ENCODE data around the gene CEMIP. TPM values are rescaled to one million over a fixed set of nuclear protein-coding genes. Genes with fewer than 3 reads are reported as not detected.

Gene CEMIP
- total and polyA plus RNA-seq, 4 experiments from 2014 or later, result 0.03 to 0.23 (median 0.17) TPM; not detected in 1

GRCh38 chr15:80819001-80819400, 39.8 kb downstream of the CEMIP start:
- Histone ChIP-seq H3K9me3 (ENCODE audit: control insufficient read depth in 1 of 2, low read length in 2 of 2) (no peaks in the 10 kb centered on the region), H3K27me3 (ENCODE audit: insufficient read depth, low read length) (no peaks in the 10 kb centered on the region), H3K4me3 (ENCODE audit: low read length in 2 of 2) (no peak overlapping the region), H3K4me1 (ENCODE audit: insufficient read depth, low read length) (no peaks in the 10 kb centered on the region), H3K27ac (ENCODE audit: low read depth, low read length) (no peak overlapping the region), H3K36me3 (ENCODE audit: insufficient read depth, low read length) (no peaks in the 10 kb centered on the region)
- ChIA-PET POLR2A (ENCODE audit: partially characterized antibody) (no interaction called here), CTCF (ENCODE audit: partially characterized antibody) (no interaction called here)
- no peak overlapping the region for H3K4me3 Mint-ChIP-seq
- peaks cover 8 to 24% of the 10 kb centered on the region in 2 donors for H3K27me3 Mint-ChIP-seq
- intact Hi-C loops (cut with micrococcal nuclease), result no loop called here
- DNase-seq, result no peak
- no peaks in the 10 kb centered on the region for H3K4me1 Mint-ChIP-seq
- H3K27ac Mint-ChIP-seq, result no peak overlapping the region
- H3K9me3 Mint-ChIP-seq, result peaks cover 0 to 2% (median 0%) of the 10 kb centered on the region in 8 donors
- H3K36me3 Mint-ChIP-seq, result no peaks in the 10 kb centered on the region

GRCh38 chr15:80820092-80820491, 40.9 kb downstream of the CEMIP start:
- no peak for DNase-seq
- Histone ChIP-seq H3K27me3 (ENCODE audit: insufficient read depth, low read length) (no peaks in the 10 kb centered on the region), H3K4me3 (ENCODE audit: low read length in 2 of 2) (no peak overlapping the region), H3K4me1 (ENCODE audit: insufficient read depth, low read length) (no peaks in the 10 kb centered on the region), H3K27ac (ENCODE audit: low read depth, low read length) (no peak overlapping the region), H3K36me3 (ENCODE audit: insufficient read depth, low read length) (no peaks in the 10 kb centered on the region), H3K9me3 (ENCODE audit: control insufficient read depth in 1 of 2, low read length in 2 of 2) (no peaks in the 10 kb centered on the region)
- no peak overlapping the region for H3K4me3 Mint-ChIP-seq
- CTCF ChIA-PET (ENCODE audit: partially characterized antibody), result interaction anchor here (1.1 kb wide), 1 partner anchor 44 kb away, joined by 3 read pairs; no protein-coding TSS in a partner anchor
- no peaks in the 10 kb centered on the region for H3K36me3 Mint-ChIP-seq
- H3K27ac Mint-ChIP-seq, result no peak overlapping the region
- intact Hi-C loops (cut with micrococcal nuclease), result no loop called here
- POLR2A ChIA-PET (ENCODE audit: partially characterized antibody), result no interaction called here
- peaks cover 0 to 2% (median 0%) of the 10 kb centered on the region in 8 donors for H3K9me3 Mint-ChIP-seq
- H3K4me1 Mint-ChIP-seq, result no peaks in the 10 kb centered on the region
- H3K27me3 Mint-ChIP-seq, result peaks cover 8 to 24% of the 10 kb centered on the region in 2 donors

- H3K36me3 Mint-ChIP-seq, result no peaks in the 10 kb centered on the region
- no peaks in the 10 kb centered on the region for H3K27me3 ChIP-seq (ENCODE audit: insufficient read depth, low read length)
- H3K27ac ChIP-seq (ENCODE audit: low read depth, low read length), result no peak overlapping the region
- ChIA-PET CTCF (ENCODE audit: partially characterized antibody) (no interaction called here), POLR2A (ENCODE audit: partially characterized antibody) (no interaction called here)
- peaks cover 4 to 16% of the 10 kb centered on the region in 2 donors for H3K27me3 Mint-ChIP-seq
- intact Hi-C loops (cut with micrococcal nuclease), result no loop called here
- H3K9me3 Mint-ChIP-seq, result peaks cover 0 to 2% (median 0%) of the 10 kb centered on the region in 8 donors
- H3K4me1 Mint-ChIP-seq, result no peaks in the 10 kb centered on the region
- no peak overlapping the region for H3K27ac Mint-ChIP-seq
- DNase-seq, result no peak
- H3K36me3 ChIP-seq (ENCODE audit: insufficient read depth, low read length), result no peaks in the 10 kb centered on the region
- H3K4me1 ChIP-seq (ENCODE audit: insufficient read depth, low read length), result no peaks in the 10 kb centered on the region
- H3K4me3 Mint-ChIP-seq, result no peak overlapping the region
- H3K9me3 ChIP-seq (ENCODE audit: control insufficient read depth in 1 of 2, low read length in 2 of 2), result no peaks in the 10 kb centered on the region
- no peak overlapping the region for H3K4me3 ChIP-seq (ENCODE audit: low read length in 2 of 2)
These were observed 43.1 kb downstream of the CEMIP start for GRCh38 chr15:80822256-80822655.

GRCh38 chr15:80822676-80823075, 43.5 kb downstream of the CEMIP start:
- no peak for DNase-seq
- H3K4me3 Mint-ChIP-seq, result no peak overlapping the region
- ChIA-PET POLR2A (ENCODE audit: partially characterized antibody) (no interaction called here), CTCF (ENCODE audit: partially characterized antibody) (no interaction called here)
- Histone ChIP-seq H3K27ac (ENCODE audit: low read depth, low read length) (no peak overlapping the region), H3K4me1 (ENCODE audit: insufficient read depth, low read length) (no peaks in the 10 kb centered on the region), H3K9me3 (ENCODE audit: control insufficient read depth in 1 of 2, low read length in 2 of 2) (no peaks in the 10 kb centered on the region), H3K27me3 (ENCODE audit: insufficient read depth, low read length) (no peaks in the 10 kb centered on the region), H3K36me3 (ENCODE audit: insufficient read depth, low read length) (no peaks in the 10 kb centered on the region), H3K4me3 (ENCODE audit: low read length in 2 of 2) (no peak overlapping the region)
- H3K27ac Mint-ChIP-seq, result no peak overlapping the region
- H3K27me3 Mint-ChIP-seq, result peaks cover 3 to 14% of the 10 kb centered on the region in 2 donors
- H3K9me3 Mint-ChIP-seq, result peaks cover 0 to 2% (median 0%) of the 10 kb centered on the region in 8 donors
- intact Hi-C loops (cut with micrococcal nuclease), result no loop called here
- no peaks in the 10 kb centered on the region for H3K4me1 Mint-ChIP-seq
- no peaks in the 10 kb centered on the region for H3K36me3 Mint-ChIP-seq

- Mint-ChIP-seq H3K9me3 (peaks cover 0 to 2% (median 0%) of the 10 kb centered on the region in 8 donors), H3K27ac (no peak overlapping the region), H3K36me3 (no peaks in the 10 kb centered on the region), H3K27me3 (peaks cover 1 to 12% of the 10 kb centered on the region in 2 donors), H3K4me3 (no peak overlapping the region), H3K4me1 (no peaks in the 10 kb centered on the region)
- ChIA-PET POLR2A (ENCODE audit: partially characterized antibody) (no interaction called here), CTCF (ENCODE audit: partially characterized antibody) (no interaction called here)
- no peaks in the 10 kb centered on the region for H3K4me1 ChIP-seq (ENCODE audit: insufficient read depth, low read length)
- H3K36me3 ChIP-seq (ENCODE audit: insufficient read depth, low read length), result no peaks in the 10 kb centered on the region
- no peaks in the 10 kb centered on the region for H3K9me3 ChIP-seq (ENCODE audit: control insufficient read depth in 1 of 2, low read length in 2 of 2)
- no peak overlapping the region for H3K27ac ChIP-seq (ENCODE audit: low read depth, low read length)
- no peak overlapping the region for H3K4me3 ChIP-seq (ENCODE audit: low read length in 2 of 2)
- no peaks in the 10 kb centered on the region for H3K27me3 ChIP-seq (ENCODE audit: insufficient read depth, low read length)
- intact Hi-C loops (cut with micrococcal nuclease), result no loop called here
- DNase-seq, result no peak
These were observed 44.0 kb downstream of the CEMIP start for GRCh38 chr15:80823120-80823519.

- peaks cover 0 to 2% (median 0%) of the 10 kb centered on the region in 8 donors for H3K9me3 Mint-ChIP-seq
- no peak for DNase-seq
- H3K27me3 Mint-ChIP-seq, result peaks cover 1 to 12% of the 10 kb centered on the region in 2 donors
- no peak overlapping the region for H3K27ac Mint-ChIP-seq
- H3K9me3 ChIP-seq (ENCODE audit: control insufficient read depth in 1 of 2, low read length in 2 of 2), result no peaks in the 10 kb centered on the region
- ChIA-PET CTCF (ENCODE audit: partially characterized antibody) (no interaction called here), POLR2A (ENCODE audit: partially characterized antibody) (no interaction called here)
- H3K36me3 Mint-ChIP-seq, result no peaks in the 10 kb centered on the region
- no peak overlapping the region for H3K27ac ChIP-seq (ENCODE audit: low read depth, low read length)
- H3K27me3 ChIP-seq (ENCODE audit: insufficient read depth, low read length), result no peaks in the 10 kb centered on the region
- H3K4me3 ChIP-seq (ENCODE audit: low read length in 2 of 2), result no peak overlapping the region
- no peaks in the 10 kb centered on the region for H3K4me1 Mint-ChIP-seq
- H3K4me3 Mint-ChIP-seq, result no peak overlapping the region
- intact Hi-C loops (cut with micrococcal nuclease), result no loop called here
- H3K36me3 ChIP-seq (ENCODE audit: insufficient read depth, low read length), result no peaks in the 10 kb centered on the region
- H3K4me1 ChIP-seq (ENCODE audit: insufficient read depth, low read length), result no peaks in the 10 kb centered on the region
These were observed 44.8 kb downstream of the CEMIP start for GRCh38 chr15:80823995-80824394.

- ChIA-PET CTCF (ENCODE audit: partially characterized antibody) (no interaction called here), POLR2A (ENCODE audit: partially characterized antibody) (no interaction called here)
- Histone ChIP-seq H3K9me3 (ENCODE audit: control insufficient read depth in 1 of 2, low read length in 2 of 2) (no peaks in the 10 kb centered on the region), H3K36me3 (ENCODE audit: insufficient read depth, low read length) (no peaks in the 10 kb centered on the region), H3K27me3 (ENCODE audit: insufficient read depth, low read length) (no peaks in the 10 kb centered on the region), H3K4me3 (ENCODE audit: low read length in 2 of 2) (no peak overlapping the region), H3K27ac (ENCODE audit: low read depth, low read length) (no peak overlapping the region), H3K4me1 (ENCODE audit: insufficient read depth, low read length) (no peaks in the 10 kb centered on the region)
- intact Hi-C loops (cut with micrococcal nuclease), result no loop called here
- Mint-ChIP-seq H3K36me3 (no peaks in the 10 kb centered on the region), H3K4me3 (no peak overlapping the region), H3K4me1 (no peaks in the 10 kb centered on the region), H3K27ac (no peak overlapping the region), H3K9me3 (no peaks in the 10 kb centered on the region), H3K27me3 (peaks cover 0 to 6% of the 10 kb centered on the region in 2 donors)
- no peak for DNase-seq
These were observed 46.3 kb downstream of the CEMIP start for GRCh38 chr15:80825361-80826030.

All from CD4-positive, alpha-beta memory T cell (primary cell).